SJCRH30 (cell line): ENCODE measurements around the gene MPG. TPM values are rescaled to one million over a fixed set of nuclear protein-coding genes. Genes with fewer than 3 reads are reported as not detected.
A peak's percentile ranks its signal among the peaks of the same experiment; 100 is the strongest.
"Not testable (repeated sequence)": the region's sequence is repeated elsewhere in the genome, so short reads cannot be mapped to it uniquely, and the experiment has no call there.

Experiments
- DNase-seq, 2 experiments: peaks; one replicate each; pipeline ENCODE4 v3.0.0-alpha.2; 2015 to 2020
- H3K27ac ChIP-seq: fragments of 250-450 bp; sonication (Bioruptor Pico); 2 replicates; pipeline ENCODE4 v1.5.1; 2020; ENCODE audit warnings: mild to moderate bottlenecking, moderate library complexity
- H3K27me3 ChIP-seq: fragments of 250-450 bp; sonication (Bioruptor Pico); 2 replicates; pipeline ENCODE4 v1.5.1; 2020; ENCODE audit warnings: mild to moderate bottlenecking, moderate library complexity
- H3K36me3 ChIP-seq: fragments of 250-450 bp; sonication (Bioruptor Pico); 2 replicates; pipeline ENCODE4 v1.5.1; 2020; ENCODE audit warnings: mild to moderate bottlenecking, moderate library complexity
- H3K4me1 ChIP-seq: fragments of 250-450 bp; sonication (Bioruptor Pico); 2 replicates; pipeline ENCODE4 v1.5.1; 2020; ENCODE audit warnings: mild to moderate bottlenecking, moderate library complexity
- H3K4me3 ChIP-seq: fragments of 250-450 bp; sonication (Bioruptor Pico); 2 replicates; pipeline ENCODE4 v1.5.1; 2020; ENCODE audit warnings: mild to moderate bottlenecking, moderate library complexity
- H3K9me3 ChIP-seq: fragments of 250-450 bp; sonication (Bioruptor Pico); replicated peaks from 2 replicates; pipeline ENCODE4 v1.5.1; 2020; ENCODE audit warnings: mild to moderate bottlenecking, moderate library complexity
- total RNA-seq: library from RNA; depleted of rRNA; stranded (reverse); fragments of >200 nt; shearing (Covaris generic); gene quantifications from 2 replicates; pipeline ENCODE4 v1.2.3, GENCODE V29; 2014

The MPG gene
- total RNA-seq, 1 experiment from 2014 or later = 37.8 TPM

DNA sequence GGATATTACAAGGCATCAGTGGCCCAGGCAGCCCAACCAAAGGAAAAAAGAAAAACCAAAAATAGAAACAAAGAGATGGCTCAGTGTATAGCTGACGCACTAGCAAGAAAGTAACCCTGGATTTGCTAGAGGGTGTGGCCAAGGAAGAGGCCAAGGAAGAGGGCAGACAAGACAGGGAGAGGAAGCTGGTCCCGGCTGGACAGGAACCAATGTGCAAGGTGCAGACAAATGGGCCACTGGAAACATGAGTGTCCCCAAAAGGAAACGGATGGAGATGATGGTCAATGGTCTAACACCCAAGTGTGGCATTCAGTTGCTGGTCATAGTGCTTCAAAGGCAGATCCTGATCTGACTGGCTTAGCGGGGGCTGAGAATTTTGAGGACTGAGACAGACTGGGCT is 35.3 kb upstream of the MPG start:
- Histone ChIP-seq H3K4me3 (no peak overlapping the region), H3K27ac (no peak overlapping the region), H3K9me3 (no peaks in the 10 kb centered on the region), H3K4me1 (no peaks in the 10 kb centered on the region), H3K27me3 (no peaks in the 10 kb centered on the region), H3K36me3 (peaks cover 39% of the 10 kb centered on the region)
- DNase-seq = no peak

DNA sequence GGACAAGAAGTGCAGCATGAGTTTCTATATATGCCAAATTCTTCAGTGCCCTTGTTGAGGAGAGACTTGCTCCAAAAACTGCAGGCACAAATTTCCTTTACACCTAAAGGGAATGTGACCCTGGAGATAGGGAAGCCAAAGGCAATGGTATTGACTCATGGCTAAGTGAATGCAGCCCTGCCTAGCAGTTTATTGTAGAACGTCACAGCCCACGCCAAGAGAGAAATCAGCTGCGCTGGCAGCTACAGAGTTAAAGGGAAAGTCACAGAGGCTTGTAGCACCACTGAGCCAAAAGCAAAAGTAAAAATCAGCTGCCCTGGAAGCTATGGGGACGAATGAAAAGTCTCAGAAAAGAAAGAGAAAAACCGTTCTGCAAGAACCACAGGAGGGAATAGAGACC is 34.7 kb upstream of the MPG start:
- Histone ChIP-seq H3K4me1 (no peaks in the 10 kb centered on the region), H3K36me3 (peaks cover 43% of the 10 kb centered on the region), H3K9me3 (no peaks in the 10 kb centered on the region), H3K27ac (no peak overlapping the region), H3K4me3 (no peak overlapping the region), H3K27me3 (no peaks in the 10 kb centered on the region)
- DNase-seq = no peak

DNA sequence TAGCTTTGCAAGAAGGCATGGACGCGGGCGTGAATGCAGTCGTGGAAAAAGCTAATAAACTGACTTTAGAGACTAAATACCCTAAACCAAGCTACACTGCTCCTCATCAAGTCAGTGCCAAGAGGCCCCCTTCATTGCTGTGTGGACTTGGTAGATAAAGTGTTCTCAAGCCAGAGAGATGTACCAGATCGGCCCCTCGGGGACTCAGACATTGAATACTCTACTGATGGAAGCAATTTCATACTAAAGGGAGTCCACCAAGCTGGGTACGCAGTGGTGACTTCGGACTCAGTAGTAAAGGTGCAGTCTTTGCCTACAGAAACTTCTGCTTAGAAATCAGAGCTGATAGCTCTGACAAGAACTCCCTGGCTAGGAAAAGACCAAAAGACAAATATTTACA is 33.4 kb upstream of the MPG start:
- Histone ChIP-seq H3K4me1 (no peaks in the 10 kb centered on the region), H3K36me3 (peaks cover 47% of the 10 kb centered on the region), H3K4me3 (no peak overlapping the region), H3K27ac (no peak overlapping the region), H3K27me3 (no peaks in the 10 kb centered on the region), H3K9me3 (no peaks in the 10 kb centered on the region)
- DNase-seq = no peak

DNA sequence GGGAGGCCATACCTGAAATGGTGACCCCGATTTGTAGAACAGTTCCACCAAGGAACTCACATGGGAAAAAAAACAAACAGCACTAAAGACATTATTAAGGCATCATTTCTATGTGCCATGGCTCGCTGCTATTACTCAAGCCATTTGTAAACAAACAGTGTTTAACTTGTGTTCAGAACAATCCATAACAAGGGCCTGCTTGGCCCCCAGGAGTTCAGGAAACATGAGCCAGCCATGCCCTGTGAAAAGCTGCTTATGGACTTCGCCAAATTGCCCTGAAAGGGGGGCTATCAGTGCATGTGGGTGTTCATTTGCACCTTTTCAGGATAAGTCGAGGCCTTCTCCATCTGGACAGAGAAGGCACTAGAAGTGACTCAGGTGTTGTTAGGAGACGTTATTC is 32.6 kb upstream of the MPG start:
- Histone ChIP-seq H3K27me3 (no peaks in the 10 kb centered on the region), H3K4me1 (no peaks in the 10 kb centered on the region), H3K9me3 (no peaks in the 10 kb centered on the region), H3K4me3 (no peak overlapping the region), H3K27ac (no peak overlapping the region), H3K36me3 (peaks cover 50% of the 10 kb centered on the region)
- no peak for DNase-seq

DNA sequence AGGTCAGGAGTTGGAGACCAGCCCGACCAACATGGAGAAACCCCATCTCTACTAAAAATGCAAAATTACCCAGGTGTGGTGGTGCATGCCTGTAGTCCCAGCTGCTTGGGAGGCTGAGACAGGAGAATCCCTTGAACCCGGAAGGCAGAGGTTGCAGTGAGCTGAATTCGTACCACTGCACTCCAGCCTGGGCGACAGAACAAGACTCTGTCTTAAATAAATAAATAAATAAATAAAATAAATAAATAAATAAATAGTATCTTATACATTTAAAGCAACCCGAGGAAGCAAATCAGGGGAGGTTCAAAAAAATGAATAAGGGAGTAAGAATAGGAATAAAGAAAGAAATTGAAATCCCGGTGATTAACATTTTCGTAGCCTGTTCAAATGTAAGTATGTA is 31.5 kb upstream of the MPG start:
- H3K27ac ChIP-seq, H3K4me1 ChIP-seq, H3K27me3 ChIP-seq, DNase-seq, H3K9me3 ChIP-seq, H3K4me3 ChIP-seq: not testable (repeated sequence)
- H3K36me3 ChIP-seq = peaks cover 60% of the 10 kb centered on the region

DNA sequence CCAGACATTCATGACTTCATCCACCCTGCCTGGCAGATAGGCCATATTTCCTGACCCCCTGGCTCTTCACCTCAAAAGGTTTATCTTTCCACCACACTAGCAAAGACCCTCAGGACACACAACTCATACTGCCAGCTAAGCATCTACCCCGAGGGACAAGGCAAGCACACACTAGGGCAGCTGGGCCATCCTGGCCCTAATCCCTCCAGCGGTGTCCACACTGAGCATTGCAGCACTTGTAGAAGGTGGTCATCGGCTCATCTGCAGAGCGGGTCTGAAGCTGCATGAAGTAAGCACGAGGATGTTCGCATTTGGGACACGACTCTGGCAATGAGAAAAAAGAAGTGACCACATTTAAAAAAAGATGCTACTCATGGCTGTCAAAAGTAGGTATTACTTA is 30.8 kb upstream of the MPG start:
- Histone ChIP-seq H3K9me3 (no peaks in the 10 kb centered on the region), H3K36me3 (peaks cover 60% of the 10 kb centered on the region), H3K4me1 (no peaks in the 10 kb centered on the region), H3K27me3 (no peaks in the 10 kb centered on the region), H3K4me3 (no peak overlapping the region), H3K27ac (no peak overlapping the region)
- no peak for DNase-seq

DNA sequence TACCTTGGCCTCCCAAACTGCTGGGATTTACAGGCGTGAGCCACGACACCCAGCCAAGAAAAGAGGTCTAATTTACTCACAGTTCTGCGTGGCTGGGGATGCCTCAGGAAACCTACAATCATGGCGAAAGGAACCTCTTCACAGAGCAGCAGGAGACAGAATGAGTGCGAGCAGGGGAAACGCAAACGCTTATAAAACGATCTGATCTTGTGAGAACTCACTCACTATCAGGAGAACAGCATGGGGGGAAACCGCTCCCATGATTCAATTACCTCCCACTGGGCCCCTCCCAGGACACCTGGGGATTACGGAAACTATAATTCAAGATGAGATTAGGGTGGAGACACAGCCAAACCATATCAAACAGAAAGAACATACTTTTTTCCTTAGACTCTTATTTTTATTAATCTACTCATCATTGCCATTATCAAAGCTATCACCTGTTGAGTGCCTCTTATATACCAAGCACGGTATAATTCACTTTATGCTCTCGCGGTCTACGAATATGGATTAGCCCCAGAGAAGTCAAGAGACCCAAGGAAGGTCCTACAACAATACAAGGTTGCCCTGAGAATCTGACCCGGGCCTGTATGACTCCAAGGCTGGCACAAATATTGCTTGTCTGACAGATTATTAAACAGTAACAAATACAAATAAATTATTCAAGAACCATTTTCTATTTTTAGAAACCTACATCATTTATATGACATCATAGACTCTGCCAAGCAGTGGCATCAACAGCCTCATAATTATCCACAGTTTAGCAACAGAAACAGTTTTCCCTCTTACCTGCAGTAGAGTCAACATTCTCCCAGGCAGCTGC is 27.0 kb upstream of the MPG start:
- Histone ChIP-seq H3K27me3 (no peaks in the 10 kb centered on the region), H3K4me3 (no peak overlapping the region)

DNA sequence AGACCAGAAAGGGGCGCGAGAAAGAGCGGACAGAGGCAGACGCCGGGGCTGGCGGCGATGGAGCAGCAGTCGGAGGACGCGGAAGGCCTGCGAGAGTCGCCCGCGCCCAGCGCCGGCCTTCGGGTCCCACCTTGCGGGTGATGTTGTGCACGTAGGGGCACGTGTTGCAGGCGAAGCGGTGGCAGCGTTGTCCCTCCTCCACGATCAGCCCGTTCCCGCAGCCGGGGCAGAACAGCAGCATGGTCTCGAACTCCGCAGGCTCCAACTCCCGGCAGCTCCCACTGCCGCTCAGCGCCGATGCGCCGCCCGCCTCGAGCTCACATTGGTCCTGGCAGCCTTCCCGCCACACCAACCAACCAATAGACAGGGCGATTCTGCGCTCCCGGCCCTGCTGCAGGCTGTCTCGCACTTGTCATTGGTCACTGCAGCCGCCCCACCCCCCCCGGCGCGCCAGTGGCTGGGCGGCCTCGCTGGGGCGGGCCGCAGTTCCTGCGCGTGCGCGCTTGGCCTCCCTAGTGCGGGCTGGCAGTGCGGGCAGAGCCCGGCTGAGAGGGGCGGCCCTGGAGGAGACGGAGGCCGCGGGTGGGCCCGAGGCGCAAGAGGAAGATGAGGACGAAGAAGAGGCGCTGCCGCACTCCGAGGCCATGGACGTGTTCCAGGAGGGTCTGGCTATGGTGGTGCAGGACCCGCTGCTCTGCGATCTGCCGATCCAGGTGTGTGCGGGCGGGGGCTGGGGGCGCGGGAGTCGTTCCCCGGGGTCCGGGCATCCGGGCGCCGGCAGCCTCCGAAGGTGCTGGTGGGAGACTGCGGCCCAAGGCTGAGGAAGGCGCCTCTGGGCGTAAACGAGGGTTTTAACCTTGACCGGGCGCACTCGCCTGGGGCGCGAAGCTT is 24.4 kb upstream of the MPG start, which contains the start of the genes POLR3K and SNRNP25:
POLR3K (minus strand) TSS at position 263 of the 891 bp plus-strand sequence; CDS start at position 241, 22 bp downstream.
SNRNP25 (plus strand) TSS at position 483 of the 891 bp plus-strand sequence; CDS start at position 672, 189 bp downstream.
- no peaks in the 10 kb centered on the region for H3K27me3 ChIP-seq
- peak within 1 kb of the TSS; percentile 59 for H3K27ac ChIP-seq
- H3K4me3 ChIP-seq = peak within 1 kb of the TSS; percentile 79
- DNase-seq = peak; percentile 98 to 99
- H3K9me3 ChIP-seq = no peaks in the 10 kb centered on the region
- no peaks in the 10 kb centered on the region for H3K4me1 ChIP-seq
- peaks cover 39% of the 10 kb centered on the region for H3K36me3 ChIP-seq

More for the DNA sequence above, 27.0 kb upstream of the MPG start:
- Histone ChIP-seq H3K4me1 (no peaks in the 10 kb centered on the region), H3K36me3 (peaks cover 45% of the 10 kb centered on the region), H3K9me3 (no peaks in the 10 kb centered on the region), H3K27ac (no peak overlapping the region)
- no peak for DNase-seq

DNA sequence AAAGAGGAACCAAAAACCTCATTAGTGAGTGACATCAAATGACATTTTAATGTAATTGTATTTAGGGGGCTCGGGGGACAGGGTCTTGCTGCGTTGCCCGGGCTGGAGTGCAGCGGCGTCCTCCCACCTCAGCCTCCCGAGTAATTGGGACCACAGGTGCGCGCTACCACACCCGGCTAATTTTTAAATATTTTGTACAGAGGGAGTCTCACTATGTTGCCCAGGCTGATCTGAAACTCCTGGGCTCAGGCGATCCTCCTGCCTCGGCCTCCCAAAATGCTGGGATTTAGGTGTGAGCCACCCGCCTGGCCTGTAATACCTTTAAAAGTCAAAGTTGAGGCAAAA is 23.8 kb upstream of the MPG start:
- DNase-seq = no peak
- Histone ChIP-seq H3K27ac (peak overlapping the region; percentile 30), H3K27me3 (no peaks in the 10 kb centered on the region), H3K36me3 (peaks cover 37% of the 10 kb centered on the region), H3K4me1 (no peaks in the 10 kb centered on the region), H3K9me3 (no peaks in the 10 kb centered on the region), H3K4me3 (peak overlapping the region; percentile 79)

DNA sequence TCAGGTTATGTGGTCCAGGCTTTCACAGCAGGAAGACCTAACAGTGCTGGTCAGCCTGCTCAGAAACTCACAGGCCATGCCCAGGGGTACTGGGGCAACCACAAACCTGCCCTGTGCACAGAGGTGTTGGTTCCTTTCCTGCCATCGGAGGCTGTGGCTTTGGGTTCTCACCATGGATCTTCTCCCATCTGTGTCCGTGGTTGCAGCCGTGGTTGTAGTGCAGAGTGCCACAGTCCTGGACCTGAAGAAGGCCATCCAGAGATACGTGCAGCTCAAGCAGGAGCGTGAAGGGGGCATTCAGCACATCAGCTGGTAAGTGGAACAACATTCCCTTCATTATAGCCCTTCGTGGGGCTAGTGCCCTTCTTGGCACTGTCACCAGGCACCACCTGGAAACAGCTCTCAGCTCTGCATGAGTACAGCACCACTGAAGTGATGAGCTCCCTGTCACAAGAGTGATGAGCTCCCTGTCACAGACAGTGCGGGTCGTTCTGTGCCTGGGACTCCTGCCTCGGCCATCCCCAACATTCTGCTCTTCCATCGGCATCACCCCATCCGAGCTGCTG is 22.4 kb upstream of the MPG start:
- Histone ChIP-seq H3K9me3 (no peaks in the 10 kb centered on the region), H3K4me1 (no peaks in the 10 kb centered on the region), H3K4me3 (no peak overlapping the region), H3K27me3 (no peaks in the 10 kb centered on the region), H3K36me3 (peaks cover 35% of the 10 kb centered on the region), H3K27ac (no peak overlapping the region)
- DNase-seq = no peak

DNA sequence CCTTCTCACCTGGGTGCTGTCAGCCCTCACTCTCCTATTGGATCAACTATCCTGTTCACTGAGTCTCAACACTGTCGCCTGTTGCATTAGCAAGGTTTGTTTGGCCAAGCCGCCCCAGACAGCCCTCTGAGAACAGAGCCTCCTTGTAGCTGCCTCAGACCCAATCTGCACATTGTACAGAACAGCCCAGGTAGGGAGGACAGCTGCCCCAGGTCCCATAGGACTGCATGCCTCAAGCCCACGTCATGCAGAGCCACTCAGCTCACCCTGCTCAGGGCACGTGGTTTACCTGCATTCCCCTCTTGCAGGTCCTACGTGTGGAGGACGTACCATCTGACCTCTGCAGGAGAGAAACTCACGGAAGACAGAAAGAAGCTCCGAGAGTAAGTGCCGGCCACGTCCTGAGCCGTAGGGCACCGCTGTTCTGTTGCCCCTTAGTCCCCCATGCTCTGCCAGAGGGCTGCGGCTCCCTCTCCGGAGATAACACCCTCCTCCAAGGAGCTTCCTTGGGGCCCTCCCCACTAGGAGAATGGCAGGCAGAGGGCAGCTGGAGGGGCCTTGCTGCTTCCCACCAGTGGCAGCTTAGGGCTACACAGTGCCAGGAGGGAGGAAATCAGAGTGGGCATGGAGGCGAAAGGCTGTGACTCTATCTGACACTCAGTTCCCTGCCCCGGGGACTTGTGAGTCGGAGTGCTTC is 21.6 kb upstream of the MPG start:
- no peak for DNase-seq
- Histone ChIP-seq H3K9me3 (no peaks in the 10 kb centered on the region), H3K4me3 (no peak overlapping the region), H3K36me3 (peaks cover 28% of the 10 kb centered on the region), H3K27ac (no peak overlapping the region), H3K27me3 (no peaks in the 10 kb centered on the region), H3K4me1 (no peaks in the 10 kb centered on the region)

DNA sequence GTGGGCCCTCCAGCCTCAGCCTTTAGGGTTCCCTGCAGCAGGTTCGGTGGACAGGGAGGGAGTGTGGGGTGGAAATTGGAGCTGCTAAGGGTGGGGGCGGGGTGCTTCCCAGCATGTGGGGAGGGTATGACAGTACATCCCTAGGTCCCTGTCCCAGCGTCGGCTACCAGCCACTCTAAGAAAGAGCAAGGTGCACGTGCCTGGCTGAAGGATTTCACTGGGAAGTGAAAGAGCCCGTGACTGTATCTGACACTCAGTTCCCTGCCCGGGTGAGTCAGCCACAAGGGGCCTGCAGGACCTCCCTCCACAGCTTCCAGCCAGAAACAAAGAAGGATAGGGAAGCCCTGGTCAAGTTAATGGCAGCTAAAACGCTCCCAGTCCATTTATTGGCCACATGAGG is 20.3 kb upstream of the MPG start:
- Histone ChIP-seq H3K27ac (no peak overlapping the region), H3K4me1 (no peaks in the 10 kb centered on the region), H3K9me3 (no peaks in the 10 kb centered on the region), H3K36me3 (peaks cover 26% of the 10 kb centered on the region), H3K4me3 (no peak overlapping the region), H3K27me3 (no peaks in the 10 kb centered on the region)
- no peak for DNase-seq

DNA sequence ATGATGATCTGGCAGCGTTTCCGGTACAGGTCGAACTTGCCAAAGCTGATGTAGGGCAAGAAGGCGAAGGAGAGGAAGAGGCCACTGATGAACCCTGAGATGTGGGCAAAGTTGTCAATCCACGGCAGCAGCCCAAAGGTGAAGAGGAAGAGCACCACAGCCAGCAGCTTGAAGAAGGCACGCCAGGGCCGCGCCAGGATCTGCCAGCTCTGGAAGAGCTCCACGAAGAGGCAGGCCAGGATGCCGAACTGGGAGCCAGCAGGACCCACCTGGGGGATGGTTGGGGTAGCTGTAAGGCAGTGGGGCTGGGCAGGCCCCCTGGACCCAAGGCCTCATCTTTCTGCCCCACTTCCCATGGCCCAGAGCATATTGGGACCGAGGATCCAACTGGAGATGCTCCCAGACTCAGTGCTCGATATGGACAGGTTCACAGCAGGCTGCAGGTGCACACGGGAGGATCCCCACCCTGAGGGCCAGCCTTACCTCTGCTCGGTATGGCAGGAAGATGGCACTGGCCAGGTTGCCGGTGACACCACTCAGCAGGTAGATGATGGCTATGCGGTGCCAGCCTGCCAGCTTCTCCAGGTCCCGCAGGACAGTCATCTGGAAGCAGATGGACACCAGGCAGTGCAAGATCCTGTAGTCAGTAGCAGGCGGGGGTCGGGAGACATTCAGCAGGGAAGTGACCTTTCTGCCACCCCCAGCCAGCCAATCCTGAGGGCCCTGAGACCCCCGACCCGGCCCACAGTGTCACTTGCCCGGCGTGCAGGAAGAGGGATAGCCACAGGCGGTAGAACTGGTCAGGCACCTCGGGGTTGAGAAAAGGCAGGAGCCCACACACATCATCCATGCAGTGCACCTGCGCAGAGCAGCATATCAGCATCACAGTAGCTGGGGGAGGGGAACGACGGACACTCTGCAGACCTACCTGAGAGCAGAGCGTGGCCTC is 19.3 kb upstream of the MPG start:
- peaks cover 26% of the 10 kb centered on the region for H3K36me3 ChIP-seq
- no peaks in the 10 kb centered on the region for H3K9me3 ChIP-seq
- no peak for DNase-seq
- H3K27me3 ChIP-seq = no peaks in the 10 kb centered on the region
- H3K4me1 ChIP-seq = no peaks in the 10 kb centered on the region
- H3K27ac ChIP-seq = no peak overlapping the region
- H3K4me3 ChIP-seq = no peak overlapping the region
